ENCODE results near the gene SPON2. TPM values are rescaled to one million over a fixed set of nuclear protein-coding genes. Genes with fewer than 3 reads are reported as not detected.

Gene SPON2
- total RNA-seq, 4 donors from 2014 or later, result 39.3 to 91.0 (median 45.5) TPM

GRCh38 chr4:1208266-1208961, 36.0 kb upstream of the SPON2 start:
- peaks cover 0 to 23% (median 5%) of the 10 kb centered on the region in 3 donors for H3K36me3 ChIP-seq
- 28 to 32% methylated on average over 23 to 27 of the region's 37 CpGs for WGBS, 2 donors
- TF ChIP-seq CTCF (IDR thresholded peaks at IDR 0.05), result no peak
- no peak for TF ChIP-seq EP300 (IDR thresholded peaks at IDR 0.05)
- TF ChIP-seq POLR2A (IDR thresholded peaks at IDR 0.05), result no peak
- H3K27ac ChIP-seq, result peak overlapping the region in 3 of 4 donors; percentile 13 to 81 (median 72)
- H3K4me3 ChIP-seq, result peak overlapping the region in 1 of 4 donors; percentile 3
- H3K4me1 ChIP-seq, result peaks cover 5 to 79% (median 60%) of the 10 kb centered on the region in 4 donors
- H3K27me3 ChIP-seq, result no peaks in the 10 kb centered on the region
- H3K9me3 ChIP-seq, result no peaks in the 10 kb centered on the region
- DNase-seq (ENCODE audit: low spot score in 2 of 2), result no peak

DNA sequence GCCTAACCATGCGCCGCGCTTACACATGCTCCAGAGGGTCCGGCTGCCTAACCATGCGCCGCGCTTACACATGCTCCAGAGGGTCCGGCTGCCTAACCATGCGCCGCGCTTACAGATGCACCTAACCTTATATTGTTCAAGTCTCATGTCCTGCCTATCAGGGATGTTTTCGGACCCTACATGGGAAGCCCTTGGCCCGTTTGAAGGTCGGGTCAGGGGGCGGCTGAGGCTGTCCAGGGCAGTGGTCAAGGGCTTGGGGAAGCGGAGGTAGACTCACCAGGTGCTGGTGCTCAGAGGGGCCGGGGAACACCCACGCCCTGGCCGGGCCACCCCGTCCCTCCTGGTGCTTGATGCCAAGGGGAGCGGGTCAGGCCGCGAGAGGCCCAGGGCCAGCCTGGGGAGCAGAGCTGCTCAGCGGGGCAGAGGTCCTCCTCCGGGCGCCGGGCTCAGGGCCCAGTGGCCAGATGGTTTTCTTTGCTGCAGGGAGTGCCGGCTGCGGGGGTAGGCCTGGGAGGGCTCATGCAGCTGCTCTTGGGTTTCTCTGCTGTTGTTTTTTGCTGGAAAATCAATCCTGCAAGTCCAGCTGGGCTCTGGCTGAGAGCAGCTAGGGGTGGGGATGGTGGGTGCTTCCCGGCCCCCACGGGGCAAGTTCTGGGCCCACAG, 35.4 kb upstream of the SPON2 start:
- Histone ChIP-seq H3K27ac (peak overlapping the region in 3 of 4 donors; percentile 13 to 81 (median 72)), H3K9me3 (no peaks in the 10 kb centered on the region), H3K4me3 (no peak overlapping the region), H3K36me3 (peaks cover 0 to 16% (median 5%) of the 10 kb centered on the region in 3 donors), H3K4me1 (peaks cover 5 to 72% (median 63%) of the 10 kb centered on the region in 4 donors), H3K27me3 (no peaks in the 10 kb centered on the region)
- DNase-seq (ENCODE audit: low spot score in 2 of 2), result peak in 1 of 2 donors; percentile 56
- WGBS, 2 donors, result 54 to 59% methylated on average over 24 to 27 of the region's 31 CpGs
- TF ChIP-seq EP300 (IDR thresholded peaks at IDR 0.05) (peak in 1 of 2 donors; percentile 58), POLR2A (IDR thresholded peaks at IDR 0.05) (no peak), CTCF (IDR thresholded peaks at IDR 0.05) (no peak)

- DNase-seq (ENCODE audit: low spot score in 2 of 2), result peak in 1 of 2 donors; percentile 10
- Histone ChIP-seq H3K27ac (no peak overlapping the region), H3K9me3 (no peaks in the 10 kb centered on the region), H3K36me3 (peaks cover 0 to 10% (median 5%) of the 10 kb centered on the region in 3 donors), H3K27me3 (no peaks in the 10 kb centered on the region), H3K4me3 (no peak overlapping the region), H3K4me1 (peaks cover 5 to 70% (median 62%) of the 10 kb centered on the region in 4 donors)
- 86 to 90% methylated on average over 10 to 11 of the region's 12 CpGs for WGBS, 2 donors
- TF ChIP-seq POLR2A (IDR thresholded peaks at IDR 0.05) (no peak), CTCF (IDR thresholded peaks at IDR 0.05) (no peak), EP300 (IDR thresholded peaks at IDR 0.05) (no peak)
Observed at GRCh38 chr4:1207157-1207470, 34.7 kb upstream of the SPON2 start.

- Histone ChIP-seq H3K4me3 (no peak overlapping the region), H3K27ac (no peak overlapping the region), H3K27me3 (no peaks in the 10 kb centered on the region), H3K9me3 (no peaks in the 10 kb centered on the region), H3K36me3 (peaks cover 0 to 7% (median 0%) of the 10 kb centered on the region in 3 donors), H3K4me1 (peaks cover 5 to 70% (median 60%) of the 10 kb centered on the region in 4 donors)
- TF ChIP-seq CTCF (IDR thresholded peaks at IDR 0.05) (no peak), POLR2A (IDR thresholded peaks at IDR 0.05) (no peak), EP300 (IDR thresholded peaks at IDR 0.05) (no peak)
- peak in 1 of 2 donors; percentile 4 for DNase-seq (ENCODE audit: low spot score in 2 of 2)
- 89 to 90% methylated on average over 20 of the region's 21 CpGs for WGBS, 2 donors
Observed at GRCh38 chr4:1206299-1207156, 34.1 kb upstream of the SPON2 start.

Data from tibial nerve (tissue), 4 donors.